Measurements from ENCODE around the gene JKAMP. TPM values are rescaled to one million over a fixed set of nuclear protein-coding genes. Genes with fewer than 3 reads are reported as not detected.

The JKAMP gene
- total RNA-seq, 1 experiment from 2014 or later = 46.5 TPM

GRCh38 chr14:59500732-59501131 lies 16.4 kb downstream of the JKAMP start (continued):
- TF ChIP-seq POLR2A (IDR thresholded peaks at IDR 0.05; ENCODE audit: borderline replicate concordance, extremely low read depth, insufficient read depth, insufficient read length) (no peak), EZH2phosphoT487 (IDR thresholded peaks at IDR 0.05; ENCODE audit: borderline replicate concordance) (no peak), ZFX (IDR thresholded peaks at IDR 0.05) (no peak), SP1 (IDR thresholded peaks at IDR 0.05; ENCODE audit: low read depth) (no peak), MAX (IDR thresholded peaks at IDR 0.05) (no peak), RAD21 (IDR thresholded peaks at IDR 0.05; ENCODE audit: low read depth) (no peak), EZH2 (IDR thresholded peaks at IDR 0.05) (no peak), POLR2AphosphoS5 (IDR thresholded peaks at IDR 0.05; ENCODE audit: low read depth, low read length) (no peak), SRF (IDR thresholded peaks at IDR 0.05; ENCODE audit: low read depth) (no peak)
- TF ChIP-seq, protein P1, sequence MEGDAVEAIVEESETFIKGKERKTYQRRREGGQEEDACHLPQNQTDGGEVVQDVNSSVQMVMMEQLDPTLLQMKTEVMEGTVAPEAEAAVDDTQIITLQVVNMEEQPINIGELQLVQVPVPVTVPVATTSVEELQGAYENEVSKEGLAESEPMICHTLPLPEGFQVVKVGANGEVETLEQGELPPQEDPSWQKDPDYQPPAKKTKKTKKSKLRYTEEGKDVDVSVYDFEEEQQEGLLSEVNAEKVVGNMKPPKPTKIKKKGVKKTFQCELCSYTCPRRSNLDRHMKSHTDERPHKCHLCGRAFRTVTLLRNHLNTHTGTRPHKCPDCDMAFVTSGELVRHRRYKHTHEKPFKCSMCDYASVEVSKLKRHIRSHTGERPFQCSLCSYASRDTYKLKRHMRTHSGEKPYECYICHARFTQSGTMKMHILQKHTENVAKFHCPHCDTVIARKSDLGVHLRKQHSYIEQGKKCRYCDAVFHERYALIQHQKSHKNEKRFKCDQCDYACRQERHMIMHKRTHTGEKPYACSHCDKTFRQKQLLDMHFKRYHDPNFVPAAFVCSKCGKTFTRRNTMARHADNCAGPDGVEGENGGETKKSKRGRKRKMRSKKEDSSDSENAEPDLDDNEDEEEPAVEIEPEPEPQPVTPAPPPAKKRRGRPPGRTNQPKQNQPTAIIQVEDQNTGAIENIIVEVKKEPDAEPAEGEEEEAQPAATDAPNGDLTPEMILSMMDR (IDR thresholded peaks at IDR 0.05 in 2 of 3, conservative IDR thresholded peaks at IDR 0.05 in 1 of 3; ENCODE audit: borderline replicate concordance in 1 of 3, insufficient read depth in 1 of 3, low read depth in 2 of 3, low read length in 2 of 3) = no peak

DNA sequence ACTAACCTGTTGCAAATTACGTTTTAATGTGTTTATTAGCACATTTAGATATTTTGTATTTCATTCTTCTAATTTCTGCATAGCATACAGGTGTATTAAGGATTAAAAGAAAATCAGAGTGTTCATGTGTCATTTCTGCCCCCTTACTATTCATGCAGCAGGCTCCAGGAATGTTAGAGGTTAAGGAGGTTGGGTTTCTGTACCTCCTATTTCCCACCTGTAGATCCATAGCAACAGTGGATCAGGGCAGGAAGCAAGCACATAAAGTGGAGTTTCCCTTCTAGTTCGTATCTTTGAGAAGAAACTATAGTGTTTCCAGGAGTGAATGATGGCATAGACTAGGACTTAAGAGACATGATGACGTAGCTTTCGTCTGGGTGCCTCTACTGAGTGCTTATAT lies 18.9 kb downstream of the JKAMP start:
- no peak for DNase-seq (ENCODE audit: low read depth, low spot score)

More for the DNA sequence above, 18.9 kb downstream of the JKAMP start:
- Histone ChIP-seq H4K20me1 (ENCODE audit: insufficient read depth) (no peaks in the 10 kb centered on the region), H3K4me1 (ENCODE audit: control insufficient read depth in 1 of 2, insufficient read depth in 2 of 2, low read length in 2 of 2) (no peaks in the 10 kb centered on the region), H3K27ac (ENCODE audit: low read depth, low read length) (no peak overlapping the region), H3K9me3 (ENCODE audit: control insufficient read depth in 1 of 2, insufficient read depth in 1 of 2, low read depth in 1 of 2, low read length in 2 of 2) (no peaks in the 10 kb centered on the region), H2AFZ (ENCODE audit: low read depth, low read length, poor library complexity, severe bottlenecking) (no peak overlapping the region), H3K9ac (ENCODE audit: low read length) (no peak overlapping the region), H3K79me2 (ENCODE audit: insufficient read depth, low read length) (peaks cover 5% of the 10 kb centered on the region; the same call in 1 of the 2 replicates), H3K4me3 (replicated peaks in 1 of 2; ENCODE audit: low read depth in 1 of 2, low read length in 2 of 2) (no peak overlapping the region), H3K9me2 (ENCODE audit: insufficient read depth) (no peaks in the 10 kb centered on the region), H3K27me3 (ENCODE audit: insufficient read depth, low read length) (no peaks in the 10 kb centered on the region), H3K4me2 (ENCODE audit: low read length) (no peak overlapping the region), H3K36me3 (ENCODE audit: control insufficient read depth in 1 of 2, insufficient read depth in 2 of 2, low read length in 2 of 2) (peaks cover 6 to 9% of the 10 kb centered on the region in 2 experiments; a peak in 2 of 4 replicates)
- no TSS peak for BruUV-seq (replicated peaks)
- intact Hi-C loops (cut with micrococcal nuclease) = no loop called here
- ChIA-PET POLR2A (no interaction called here), RAD21 (ENCODE audit: low non-redundant PET in 1 of 2, low total read pairs in 2 of 2, uncharacterized antibody in 2 of 2, unreplicated experiment in 2 of 2) (no interaction called here), CTCF (interaction anchor here (1.1 kb wide), 1 partner anchor 73 kb away, joined by 3 read pairs; the partner anchor contains the start of gene CCDC175)
- TF ChIP-seq EGR1 (IDR thresholded peaks at IDR 0.05; ENCODE audit: low read depth) = no peak
- TF ChIP-seq POLR2AphosphoS5 (IDR thresholded peaks at IDR 0.05; ENCODE audit: low read depth, low read length) = no peak
- TF ChIP-seq MAX (IDR thresholded peaks at IDR 0.05) = no peak
- no peak for TF ChIP-seq RAD21 (IDR thresholded peaks at IDR 0.05; ENCODE audit: low read depth)
- TF ChIP-seq, protein P1 (IDR thresholded peaks at IDR 0.05 in 2 of 3, conservative IDR thresholded peaks at IDR 0.05 in 1 of 3; ENCODE audit: borderline replicate concordance in 1 of 3, insufficient read depth in 1 of 3, low read depth in 2 of 3, low read length in 2 of 3) = no peak
- TF ChIP-seq YY1 (IDR thresholded peaks at IDR 0.05; ENCODE audit: extremely low read depth, insufficient replicate concordance, low read depth, low read length) = no peak
- ATAC-seq = no peak

All from HCT116 (cell line).